ENCODE results near the gene SNX21. TPM values are rescaled to one million over a fixed set of nuclear protein-coding genes. Genes with fewer than 3 reads are reported as not detected.
"Not testable (repeated sequence)": the region's sequence is repeated elsewhere in the genome, so short reads cannot be mapped to it uniquely, and the experiment has no call there.

Gene SNX21
- total RNA-seq, 3 donors from 2014 or later (not counting 1 experiment from before 2014, with no cell fraction given) = 0.99 to 1.7 (median 1.2) TPM

DNA sequence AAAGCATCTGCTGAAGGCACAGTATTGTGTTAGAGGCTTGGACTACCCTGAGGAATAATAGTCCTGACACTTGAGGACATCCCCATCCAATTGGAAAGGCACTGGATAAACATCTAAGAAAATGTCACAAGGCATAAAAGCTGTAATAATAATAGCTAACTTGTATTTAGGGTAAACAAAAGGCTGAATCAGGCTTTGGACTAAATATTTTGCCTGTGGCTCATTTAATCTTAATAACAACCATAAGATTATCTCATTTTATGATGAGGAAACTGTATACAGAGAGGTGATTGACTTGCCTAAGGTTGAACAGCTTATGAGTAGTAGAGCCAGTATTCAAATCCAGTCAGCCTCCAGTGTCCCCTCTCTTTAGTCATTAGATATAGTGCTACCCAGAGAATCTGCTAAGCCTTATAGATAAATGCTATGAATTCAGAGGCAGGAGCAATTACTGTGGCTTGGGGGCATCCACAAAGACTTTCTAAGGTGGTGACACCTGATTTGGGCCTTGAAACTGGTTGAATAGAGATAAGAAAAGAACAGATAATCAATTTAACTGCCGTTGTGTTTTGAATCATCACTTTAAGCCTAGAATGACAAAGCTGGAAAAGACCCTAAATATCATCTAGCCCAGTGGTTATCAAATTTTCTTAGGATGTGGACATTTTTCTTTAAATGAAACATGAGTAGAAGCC, 40.0 kb downstream of the SNX21 start:
- Mint-ChIP-seq H3K4me1 (no peaks in the 10 kb centered on the region), H3K27ac (no peak overlapping the region), H3K4me3 (no peak overlapping the region), H3K27me3 (ENCODE audit: low read depth in 2 of 2) (no peaks in the 10 kb centered on the region), H3K36me3 (no peaks in the 10 kb centered on the region), H3K9me3 (no peaks in the 10 kb centered on the region)
- H3K36me3 ChIP-seq (ENCODE audit: control insufficient read depth, insufficient read depth, low read length) = peaks cover 15% of the 10 kb centered on the region
- TF ChIP-seq CTCF (IDR thresholded peaks at IDR 0.05) = no peak
- no peaks in the 10 kb centered on the region for H3K27me3 ChIP-seq (ENCODE audit: control insufficient read depth, insufficient read depth, low read length)
- no peak overlapping the region for H3K4me3 ChIP-seq (ENCODE audit: low read length)
- no peak overlapping the region for H3K27ac ChIP-seq (ENCODE audit: low read length)
- ATAC-seq (no peak), DNase-seq (no peak)
- H3K4me1 ChIP-seq (ENCODE audit: control insufficient read depth, insufficient read depth, low read length) = no peaks in the 10 kb centered on the region
- intact Hi-C loops (cut with micrococcal nuclease) = no loop called here
- WGBS (ENCODE audit: insufficient coverage) = 83% methylated on average over 1 of the region's 1 CpG
- H3K9me3 ChIP-seq (ENCODE audit: control insufficient read depth, insufficient read depth, low read length) = no peaks in the 10 kb centered on the region

DNA sequence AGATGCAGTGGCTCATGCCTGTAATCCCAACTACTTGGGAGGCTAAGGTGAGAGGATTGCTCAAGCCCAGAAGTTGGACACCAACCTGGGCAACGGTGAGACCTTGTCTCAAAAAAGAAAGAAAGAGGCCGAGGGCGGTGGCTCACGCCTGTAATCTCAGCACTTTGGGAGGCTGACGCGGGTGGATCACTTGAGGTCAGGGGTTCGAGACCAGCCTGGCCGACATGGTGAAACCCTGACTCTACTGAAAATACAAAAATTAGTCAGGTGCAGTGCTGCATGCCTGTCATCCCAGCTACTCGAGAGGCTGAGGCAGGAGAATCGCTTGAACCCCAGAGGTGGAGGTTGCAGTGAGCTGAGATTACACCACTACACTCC, 40.5 kb downstream of the SNX21 start:
- H3K36me3 Mint-ChIP-seq; H3K4me1 ChIP-seq (ENCODE audit: control insufficient read depth, insufficient read depth, low read length); intact Hi-C loops (cut with micrococcal nuclease); H3K27me3 Mint-ChIP-seq (ENCODE audit: low read depth in 2 of 2); H3K4me3 Mint-ChIP-seq; ATAC-seq; DNase-seq; H3K27ac Mint-ChIP-seq; H3K27ac ChIP-seq (ENCODE audit: low read length); H3K4me1 Mint-ChIP-seq; H3K27me3 ChIP-seq (ENCODE audit: control insufficient read depth, insufficient read depth, low read length); H3K4me3 ChIP-seq (ENCODE audit: low read length); H3K9me3 ChIP-seq (ENCODE audit: control insufficient read depth, insufficient read depth, low read length); H3K9me3 Mint-ChIP-seq: not testable (repeated sequence)
- 94% methylated on average over 10 of the region's 10 CpGs for WGBS (ENCODE audit: insufficient coverage)
- peaks cover 18% of the 10 kb centered on the region for H3K36me3 ChIP-seq (ENCODE audit: control insufficient read depth, insufficient read depth, low read length)

- H3K36me3 ChIP-seq (ENCODE audit: control insufficient read depth, insufficient read depth, low read length) = peaks cover 18% of the 10 kb centered on the region
- H3K4me3 Mint-ChIP-seq = no peak overlapping the region
- no peaks in the 10 kb centered on the region for H3K9me3 Mint-ChIP-seq
- 91% methylated on average over 4 of the region's 4 CpGs for WGBS (ENCODE audit: insufficient coverage)
- H3K9me3 ChIP-seq (ENCODE audit: control insufficient read depth, insufficient read depth, low read length) = no peaks in the 10 kb centered on the region
- H3K4me1 Mint-ChIP-seq = no peaks in the 10 kb centered on the region
- no peak for DNase-seq
- H3K4me1 ChIP-seq (ENCODE audit: control insufficient read depth, insufficient read depth, low read length) = no peaks in the 10 kb centered on the region
- TF ChIP-seq CTCF (IDR thresholded peaks at IDR 0.05) = no peak
- no peaks in the 10 kb centered on the region for H3K36me3 Mint-ChIP-seq
- ATAC-seq = no peak
- H3K27ac ChIP-seq (ENCODE audit: low read length) = no peak overlapping the region
- intact Hi-C loops (cut with micrococcal nuclease) = no loop called here
- no peak overlapping the region for H3K27ac Mint-ChIP-seq
- no peak overlapping the region for H3K4me3 ChIP-seq (ENCODE audit: low read length)
- H3K27me3 Mint-ChIP-seq (ENCODE audit: low read depth in 2 of 2) = no peaks in the 10 kb centered on the region
- no peaks in the 10 kb centered on the region for H3K27me3 ChIP-seq (ENCODE audit: control insufficient read depth, insufficient read depth, low read length)
These were observed 41.0 kb downstream of the SNX21 start for GRCh38 chr20:45874576-45874975.

- DNase-seq = no peak
- Mint-ChIP-seq H3K9me3 (no peaks in the 10 kb centered on the region), H3K4me1 (peaks cover 18% of the 10 kb centered on the region in 2 donors), H3K36me3 (no peaks in the 10 kb centered on the region), H3K4me3 (no peak overlapping the region), H3K27me3 (ENCODE audit: low read depth in 2 of 2) (peaks cover 0 to 4% of the 10 kb centered on the region in 2 donors), H3K27ac (no peak overlapping the region)
- peaks cover 18% of the 10 kb centered on the region for H3K36me3 ChIP-seq (ENCODE audit: control insufficient read depth, insufficient read depth, low read length)
- no peak for ATAC-seq
- intact Hi-C loops (cut with micrococcal nuclease) = no loop called here
- H3K27ac ChIP-seq (ENCODE audit: low read length) = no peak overlapping the region
- peaks cover 12% of the 10 kb centered on the region for H3K4me1 ChIP-seq (ENCODE audit: control insufficient read depth, insufficient read depth, low read length)
- WGBS (ENCODE audit: insufficient coverage) = 97% methylated on average over 13 of the region's 13 CpGs
- H3K4me3 ChIP-seq (ENCODE audit: low read length) = no peak overlapping the region
- H3K27me3 ChIP-seq (ENCODE audit: control insufficient read depth, insufficient read depth, low read length) = no peaks in the 10 kb centered on the region
- H3K9me3 ChIP-seq (ENCODE audit: control insufficient read depth, insufficient read depth, low read length) = no peaks in the 10 kb centered on the region
- TF ChIP-seq CTCF (IDR thresholded peaks at IDR 0.05) = no peak
These were observed 44.6 kb downstream of the SNX21 start for GRCh38 chr20:45878076-45878761.

Measured in natural killer cell (primary cell).